Activated naive CD4-positive, alpha-beta T cell treated with anti-CD3 and anti-CD28 coated beads, Interleukin-2, amount 10 ng/mL, durations not matched to agents 7 days and 5 days (primary cell): Measurements from ENCODE around the gene CUTA.

Source experiments
- CTCF ChIA-PET: fragments of 350-600 bp; sonication (Branson Sonifier 250); formaldehyde crosslinking; loops from one replicate; lab custom pipeline; 2021; ENCODE audit warnings: antibody characterized with exemption; lab: Charles Lee
- DNase-seq: peaks from one replicate; pipeline ENCODE4 v3.0.0-alpha.2; 2020
- H3K27ac Mint-ChIP-seq: one replicate; pipeline ENCODE4 v1.8.0; 2021; ENCODE audit warnings: mild to moderate bottlenecking, moderate library complexity, mixed read lengths
- H3K27me3 Mint-ChIP-seq: one replicate; pipeline ENCODE4 v1.8.0; 2021; ENCODE audit warnings: mild to moderate bottlenecking, mixed read lengths
- H3K36me3 Mint-ChIP-seq: one replicate; pipeline ENCODE4 v1.8.0; 2021; ENCODE audit warnings: mixed read lengths
- H3K4me1 Mint-ChIP-seq: one replicate; pipeline ENCODE4 v1.8.0; 2021; ENCODE audit warnings: mixed read lengths
- H3K4me3 Mint-ChIP-seq: one replicate; pipeline ENCODE4 v1.8.0; 2021; ENCODE audit warnings: mild to moderate bottlenecking, moderate library complexity, mixed read lengths
- H3K9me3 Mint-ChIP-seq: one replicate; pipeline ENCODE4 v1.8.0; 2021; ENCODE audit warnings: mixed read lengths

The CUTA gene

GRCh38 chr6:33445119-33445603 lies 27.3 kb upstream of the CUTA start:
- Mint-ChIP-seq H3K4me3 (no peak overlapping the region), H3K36me3 (peaks cover 51% of the 10 kb centered on the region), H3K9me3 (no peaks in the 10 kb centered on the region), H3K27ac (peak overlapping the region; percentile 16), H3K4me1 (no peaks in the 10 kb centered on the region), H3K27me3 (no peaks in the 10 kb centered on the region)
- CTCF ChIA-PET = no interaction called here
- no peak for DNase-seq

GRCh38 chr6:33443619-33444504 lies 26.0 kb upstream of the CUTA start:
- Mint-ChIP-seq H3K27me3 (no peaks in the 10 kb centered on the region), H3K4me1 (no peaks in the 10 kb centered on the region), H3K27ac (no peak overlapping the region), H3K9me3 (no peaks in the 10 kb centered on the region), H3K4me3 (no peak overlapping the region), H3K36me3 (peaks cover 50% of the 10 kb centered on the region)
- CTCF ChIA-PET = no interaction called here
- no peak for DNase-seq

GRCh38 chr6:33443025-33443424 lies 25.1 kb upstream of the CUTA start:
- Mint-ChIP-seq H3K4me1 (no peaks in the 10 kb centered on the region), H3K27ac (peak overlapping the region; percentile 73), H3K9me3 (no peaks in the 10 kb centered on the region), H3K27me3 (no peaks in the 10 kb centered on the region), H3K4me3 (no peak overlapping the region), H3K36me3 (peaks cover 50% of the 10 kb centered on the region)
- CTCF ChIA-PET = no interaction called here
- no peak for DNase-seq

- CTCF ChIA-PET = no interaction called here
- no peaks in the 10 kb centered on the region for H3K4me1 Mint-ChIP-seq
- no peaks in the 10 kb centered on the region for H3K9me3 Mint-ChIP-seq
- H3K27me3 Mint-ChIP-seq = no peaks in the 10 kb centered on the region
- DNase-seq = no peak
- H3K4me3 Mint-ChIP-seq = no peak overlapping the region
- no peak overlapping the region for H3K27ac Mint-ChIP-seq
- peaks cover 46% of the 10 kb centered on the region for H3K36me3 Mint-ChIP-seq
These were observed 24.4 kb upstream of the CUTA start for GRCh38 chr6:33442283-33442682.

GRCh38 chr6:33441457-33441856 lies 23.6 kb upstream of the CUTA start:
- DNase-seq = no peak
- CTCF ChIA-PET = interaction anchor here (1.2 kb wide), 1 partner anchor 9 kb away, joined by 3 read pairs; no protein-coding TSS in a partner anchor
- Mint-ChIP-seq H3K4me3 (no peak overlapping the region), H3K27me3 (no peaks in the 10 kb centered on the region), H3K36me3 (peaks cover 50% of the 10 kb centered on the region), H3K27ac (peak overlapping the region; percentile 26), H3K4me1 (no peaks in the 10 kb centered on the region), H3K9me3 (no peaks in the 10 kb centered on the region)

DNA sequence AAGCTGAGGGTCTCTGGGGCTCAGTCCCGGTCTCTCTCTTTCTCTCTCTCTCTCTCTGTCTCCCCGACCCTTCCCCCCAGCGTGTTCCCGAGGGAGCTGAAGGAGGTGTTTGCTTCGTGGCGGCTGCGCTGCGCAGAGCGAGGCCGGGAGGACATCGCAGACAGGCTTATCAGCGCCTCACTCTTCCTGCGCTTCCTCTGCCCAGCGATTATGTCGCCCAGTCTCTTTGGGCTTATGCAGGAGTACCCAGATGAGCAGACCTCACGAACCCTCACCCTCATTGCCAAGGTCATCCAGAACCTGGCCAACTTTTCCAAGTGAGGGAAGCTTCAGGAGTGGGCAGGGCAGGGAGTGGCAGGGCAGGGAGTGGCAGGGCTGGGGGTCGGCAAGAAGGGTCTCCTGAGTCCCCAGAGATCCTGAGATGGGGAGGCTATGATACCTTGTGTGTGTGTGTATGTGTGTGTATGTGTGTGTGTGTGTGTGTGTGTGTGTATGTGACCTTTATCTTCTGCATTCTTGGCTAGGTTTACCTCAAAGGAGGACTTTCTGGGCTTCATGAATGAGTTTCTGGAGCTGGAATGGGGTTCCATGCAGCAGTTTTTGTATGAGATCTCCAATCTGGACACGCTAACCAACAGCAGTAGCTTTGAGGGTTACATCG lies 22.9 kb upstream of the CUTA start:
- Mint-ChIP-seq H3K27ac (peak overlapping the region; percentile 26), H3K27me3 (no peaks in the 10 kb centered on the region), H3K4me3 (no peak overlapping the region), H3K9me3 (no peaks in the 10 kb centered on the region), H3K36me3 (peaks cover 49% of the 10 kb centered on the region), H3K4me1 (no peaks in the 10 kb centered on the region)
- CTCF ChIA-PET = interaction anchor here (1.1 to 1.2 kb wide), 2 partner anchors 9 kb away, joined by 3 to 4 read pairs; no protein-coding TSS in a partner anchor
- DNase-seq = no peak

GRCh38 chr6:33439956-33440648 lies 22.2 kb upstream of the CUTA start:
- H3K27ac Mint-ChIP-seq = peak overlapping the region; percentile 25
- no peaks in the 10 kb centered on the region for H3K9me3 Mint-ChIP-seq
- peaks cover 55% of the 10 kb centered on the region for H3K36me3 Mint-ChIP-seq
- CTCF ChIA-PET = interaction anchor here (0.5 to 1.1 kb wide), 2 partner anchors 10 to 56 kb away, joined by 3 to 4 read pairs; no protein-coding TSS in a partner anchor
- H3K4me1 Mint-ChIP-seq = no peaks in the 10 kb centered on the region
- no peak overlapping the region for H3K4me3 Mint-ChIP-seq
- no peaks in the 10 kb centered on the region for H3K27me3 Mint-ChIP-seq
- no peak for DNase-seq

DNA sequence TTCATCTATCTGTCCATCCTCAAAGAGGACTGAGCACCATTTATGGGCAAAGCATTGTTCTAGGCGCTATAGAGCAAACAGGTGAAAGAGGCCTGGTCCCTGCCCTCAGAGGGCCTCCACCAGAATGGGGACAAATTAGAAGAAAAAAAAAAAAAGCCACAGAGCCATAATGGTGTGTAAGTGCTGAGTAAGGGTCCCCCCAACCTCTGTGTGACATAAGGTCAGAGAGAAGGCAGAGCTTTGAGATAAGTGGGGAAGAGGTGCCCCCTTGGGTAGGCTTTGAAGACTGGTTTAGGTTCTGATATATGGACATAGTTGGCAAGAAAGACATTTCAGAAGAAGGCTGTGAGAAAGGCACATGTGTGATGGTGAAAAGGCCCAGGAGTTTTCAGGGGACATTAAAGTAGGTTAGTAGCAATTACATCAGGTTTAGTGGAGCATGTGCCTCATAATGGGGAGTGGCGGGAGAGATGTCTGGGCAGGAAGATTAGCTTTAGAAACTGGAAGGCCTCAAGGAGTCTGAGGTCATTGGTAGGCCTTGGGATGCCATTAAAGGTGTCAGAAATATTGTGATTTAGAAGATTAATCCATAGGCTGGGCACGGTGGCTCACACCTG lies 21.2 kb upstream of the CUTA start:
- no peak overlapping the region for H3K4me3 Mint-ChIP-seq
- no peaks in the 10 kb centered on the region for H3K9me3 Mint-ChIP-seq
- no peaks in the 10 kb centered on the region for H3K27me3 Mint-ChIP-seq
- peaks cover under 1% of the 10 kb centered on the region for H3K4me1 Mint-ChIP-seq
- peaks cover 48% of the 10 kb centered on the region for H3K36me3 Mint-ChIP-seq
- CTCF ChIA-PET = no interaction called here
- no peak for DNase-seq
- H3K27ac Mint-ChIP-seq = no peak overlapping the region

GRCh38 chr6:33437666-33438065 lies 19.8 kb upstream of the CUTA start:
- H3K36me3 Mint-ChIP-seq = peaks cover 54% of the 10 kb centered on the region
- H3K4me1 Mint-ChIP-seq = peaks cover 10% of the 10 kb centered on the region
- CTCF ChIA-PET = no interaction called here
- no peaks in the 10 kb centered on the region for H3K9me3 Mint-ChIP-seq
- H3K4me3 Mint-ChIP-seq = no peak overlapping the region
- no peak for DNase-seq
- H3K27me3 Mint-ChIP-seq = no peaks in the 10 kb centered on the region
- H3K27ac Mint-ChIP-seq = no peak overlapping the region

DNA sequence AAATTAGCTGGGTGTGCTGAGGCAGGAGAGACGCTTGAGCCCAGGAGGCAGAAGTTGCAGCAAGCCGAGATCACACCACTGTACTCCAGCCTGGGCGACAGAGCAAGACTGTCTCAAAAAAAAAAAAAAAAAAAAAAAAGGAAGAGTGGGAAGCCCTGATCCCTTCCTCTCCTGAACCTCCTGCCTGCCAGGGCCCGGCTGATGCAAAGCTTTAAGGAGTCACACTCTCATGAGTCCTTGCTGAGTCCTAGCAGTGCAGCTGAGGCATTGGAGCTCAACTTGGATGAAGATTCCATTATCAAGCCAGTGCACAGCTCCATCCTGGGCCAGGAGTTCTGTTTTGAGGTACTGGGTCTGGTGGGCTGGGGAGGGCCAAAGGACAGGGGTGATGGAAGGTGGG lies 17.1 kb upstream of the CUTA start:
- CTCF ChIA-PET = no interaction called here
- DNase-seq = no peak
- H3K27ac Mint-ChIP-seq = no peak overlapping the region
- no peaks in the 10 kb centered on the region for H3K27me3 Mint-ChIP-seq
- H3K36me3 Mint-ChIP-seq = peaks cover 48% of the 10 kb centered on the region
- peaks cover 37% of the 10 kb centered on the region for H3K4me1 Mint-ChIP-seq
- H3K9me3 Mint-ChIP-seq = no peaks in the 10 kb centered on the region
- no peak overlapping the region for H3K4me3 Mint-ChIP-seq

GRCh38 chr6:33433544-33434191 lies 15.8 kb upstream of the CUTA start:
- H3K9me3 Mint-ChIP-seq = no peaks in the 10 kb centered on the region
- peaks cover 50% of the 10 kb centered on the region for H3K4me1 Mint-ChIP-seq
- no peak overlapping the region for H3K4me3 Mint-ChIP-seq

DNA sequence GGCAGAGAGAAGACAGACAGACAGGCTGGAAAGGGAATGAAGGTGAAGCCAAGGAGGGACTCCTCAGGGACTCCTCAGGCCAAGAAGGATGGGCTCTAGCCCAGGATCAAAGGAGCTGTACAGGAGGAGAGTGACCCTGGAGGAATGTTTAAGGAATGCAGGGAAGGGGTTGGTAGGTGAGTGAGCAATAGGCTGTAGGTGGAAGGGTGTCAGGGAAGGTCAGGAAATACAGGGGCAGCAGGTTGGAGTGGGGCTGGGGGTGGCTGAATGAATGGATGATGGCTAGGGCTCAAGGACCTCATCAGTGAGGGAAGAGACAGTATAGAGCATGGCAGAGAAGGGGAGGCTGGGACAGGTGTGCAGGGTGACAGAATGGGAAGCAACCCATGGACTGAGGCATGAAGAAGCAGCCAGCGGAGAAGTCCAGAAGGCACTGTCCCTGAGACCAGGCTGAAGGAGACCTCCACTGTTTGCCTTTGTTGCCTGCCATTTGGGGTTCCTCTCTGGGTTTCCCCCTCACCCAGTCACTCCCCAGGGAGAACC lies 15.2 kb upstream of the CUTA start:
- Mint-ChIP-seq H3K27ac (peak overlapping the region; percentile 43), H3K4me3 (peak overlapping the region; percentile 51), H3K4me1 (peaks cover 55% of the 10 kb centered on the region), H3K27me3 (no peaks in the 10 kb centered on the region), H3K9me3 (no peaks in the 10 kb centered on the region), H3K36me3 (peaks cover 37% of the 10 kb centered on the region)
- no peak for DNase-seq
- CTCF ChIA-PET = no interaction called here

More at GRCh38 chr6:33433544-33434191, 15.8 kb upstream of the CUTA start:
- CTCF ChIA-PET = interaction anchor here (0.6 kb wide), 1 partner anchor 38 kb away, joined by 3 read pairs; no protein-coding TSS in a partner anchor
- no peak for DNase-seq
- Mint-ChIP-seq H3K27ac (peak overlapping the region; percentile 12), H3K27me3 (no peaks in the 10 kb centered on the region), H3K36me3 (peaks cover 43% of the 10 kb centered on the region)

GRCh38 chr6:33432546-33432945 lies 14.6 kb upstream of the CUTA start:
- CTCF ChIA-PET = no interaction called here
- Mint-ChIP-seq H3K27ac (no peak overlapping the region), H3K4me1 (peaks cover 56% of the 10 kb centered on the region), H3K9me3 (no peaks in the 10 kb centered on the region), H3K36me3 (peaks cover 36% of the 10 kb centered on the region), H3K4me3 (peak overlapping the region; percentile 81), H3K27me3 (no peaks in the 10 kb centered on the region)
- no peak for DNase-seq
